Breast epithelium (tissue), 3 donors: ENCODE results near the gene C11orf98.
"Not testable (repeated sequence)": the region's sequence is repeated elsewhere in the genome, so short reads cannot be mapped to it uniquely, and the experiment has no call there.

Experiments used
- CTCF ChIP-seq, 3 donors: fragments of 450-650 bp; IDR thresholded peaks; one replicate each; pipeline ENCODE4 v1.5.1; 2016 to 2017; ENCODE audit warnings: antibody characterized with exemption in 3 of 3, mild to moderate bottlenecking in 3 of 3, moderate library complexity in 3 of 3
- POLR2A ChIP-seq: fragments of 450-650 bp; IDR thresholded peaks from one replicate; pipeline ENCODE4 v1.6.1; 2016; ENCODE audit warnings: antibody characterized with exemption, mild to moderate bottlenecking, moderate library complexity
- POLR2AphosphoS5 ChIP-seq, 3 donors: sonication (generic); formaldehyde crosslinking; IDR thresholded peaks; one replicate each; pipeline ENCODE4 v1.6.1; 2017; ENCODE audit warnings: antibody characterized with exemption in 3 of 3

- not testable (repeated sequence) for TF ChIP-seq CTCF (IDR thresholded peaks at IDR 0.05); POLR2A; POLR2AphosphoS5 (IDR thresholded peaks at IDR 0.05)
These were observed 14.7 kb downstream of the C11orf98 start for GRCh38 chr11:62650283-62650682.
